Activated naive CD4-positive, alpha-beta T cell treated with anti-CD3 and anti-CD28 coated beads, Interleukin-2, amount 10 ng/mL, durations not matched to agents 7 days and 5 days (primary cell): ENCODE results near the gene ARHGAP42.

Source experiments
- CTCF ChIA-PET: fragments of 350-600 bp; sonication (Branson Sonifier 250); formaldehyde crosslinking; loops from one replicate; lab custom pipeline; 2021; ENCODE audit warnings: antibody characterized with exemption; lab: Charles Lee
- DNase-seq: peaks from one replicate; pipeline ENCODE4 v3.0.0-alpha.2; 2020
- H3K27ac Mint-ChIP-seq: one replicate; pipeline ENCODE4 v1.8.0; 2021; ENCODE audit warnings: mild to moderate bottlenecking, moderate library complexity, mixed read lengths
- H3K27me3 Mint-ChIP-seq: one replicate; pipeline ENCODE4 v1.8.0; 2021; ENCODE audit warnings: mild to moderate bottlenecking, mixed read lengths
- H3K36me3 Mint-ChIP-seq: one replicate; pipeline ENCODE4 v1.8.0; 2021; ENCODE audit warnings: mixed read lengths
- H3K4me1 Mint-ChIP-seq: one replicate; pipeline ENCODE4 v1.8.0; 2021; ENCODE audit warnings: mixed read lengths
- H3K4me3 Mint-ChIP-seq: one replicate; pipeline ENCODE4 v1.8.0; 2021; ENCODE audit warnings: mild to moderate bottlenecking, moderate library complexity, mixed read lengths
- H3K9me3 Mint-ChIP-seq: one replicate; pipeline ENCODE4 v1.8.0; 2021; ENCODE audit warnings: mixed read lengths

Gene ARHGAP42

DNA sequence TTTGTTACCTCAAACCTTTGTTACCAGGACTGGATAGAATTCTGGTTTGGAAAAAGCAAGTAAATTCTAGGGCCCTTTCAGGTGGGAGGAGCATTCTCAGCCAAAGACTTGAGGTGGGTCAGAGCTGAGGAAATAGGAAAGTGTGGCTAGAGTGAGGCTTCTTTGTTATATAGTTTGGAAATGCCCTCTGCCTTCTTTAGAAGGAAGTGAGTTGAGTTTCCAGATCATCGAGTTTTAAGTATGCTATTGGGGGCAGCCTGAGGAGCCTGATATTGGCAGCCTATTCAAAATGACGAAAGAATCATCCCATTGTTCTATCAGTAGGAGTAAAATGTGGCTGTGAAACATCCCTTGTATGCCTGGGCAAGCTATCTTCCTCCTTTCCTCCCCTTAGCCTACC lies 134.1 kb downstream of the ARHGAP42 start:
- Mint-ChIP-seq H3K9me3 (no peaks in the 10 kb centered on the region), H3K4me1 (no peaks in the 10 kb centered on the region), H3K27me3 (no peaks in the 10 kb centered on the region), H3K36me3 (no peaks in the 10 kb centered on the region), H3K4me3 (no peak overlapping the region), H3K27ac (no peak overlapping the region)
- CTCF ChIA-PET: no interaction called here
- DNase-seq: no peak

DNA sequence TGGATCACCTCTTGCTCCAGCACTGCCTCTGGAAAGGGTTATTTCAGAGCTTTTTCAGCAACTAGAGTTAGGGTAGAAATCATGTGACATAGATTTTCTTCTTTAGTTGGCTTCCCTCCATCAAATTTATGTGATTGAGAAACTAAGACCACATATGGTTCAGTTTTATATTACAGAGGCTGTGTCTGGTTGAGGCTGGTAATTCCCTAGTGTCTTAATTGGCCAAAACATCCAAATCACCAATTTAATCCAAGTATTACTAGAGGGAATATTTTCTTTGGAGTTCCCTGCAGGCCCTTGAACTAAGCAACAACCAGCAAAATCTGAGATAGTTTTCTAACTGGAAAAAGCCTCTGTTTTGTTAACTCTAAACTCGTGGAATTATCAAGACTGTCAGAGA lies 136.3 kb downstream of the ARHGAP42 start:
- Mint-ChIP-seq H3K4me3 (no peak overlapping the region), H3K27me3 (no peaks in the 10 kb centered on the region), H3K9me3 (no peaks in the 10 kb centered on the region), H3K27ac (no peak overlapping the region), H3K36me3 (no peaks in the 10 kb centered on the region), H3K4me1 (no peaks in the 10 kb centered on the region)
- CTCF ChIA-PET: no interaction called here
- no peak for DNase-seq

DNA sequence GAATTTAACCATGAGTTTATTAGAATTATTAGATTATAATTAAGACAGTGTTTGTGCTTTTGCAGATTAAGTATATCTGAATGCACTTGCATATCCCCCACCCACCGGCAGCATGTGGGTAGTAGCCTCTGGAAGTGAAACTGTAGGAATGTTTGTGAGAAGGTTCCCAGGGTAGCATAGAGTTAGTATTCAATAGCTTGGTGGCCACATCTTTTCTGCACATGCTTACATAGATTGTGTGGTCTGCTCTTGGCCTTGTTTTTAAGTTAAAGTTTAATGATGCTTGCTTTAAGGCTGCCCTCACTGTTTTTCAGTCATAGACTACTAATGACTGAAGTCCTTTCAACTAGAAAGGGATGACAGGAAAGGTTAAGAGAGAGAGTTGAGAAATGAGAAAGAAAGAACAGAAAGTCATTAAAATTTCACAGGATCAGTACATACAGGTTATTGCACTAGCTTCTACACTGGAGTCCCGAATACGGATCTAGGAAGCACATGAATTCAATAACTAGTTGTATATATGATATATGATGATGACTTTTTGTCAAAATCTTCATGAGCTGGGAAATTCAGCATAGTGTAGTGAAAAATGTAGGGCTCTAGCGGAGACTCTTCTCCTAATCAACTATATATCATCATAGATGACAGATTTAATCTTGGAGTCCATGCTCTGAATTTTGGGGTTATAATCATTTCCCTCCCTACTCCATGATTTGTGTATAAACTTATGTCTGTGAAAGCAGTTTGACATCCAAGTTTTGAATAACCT lies 137.1 kb downstream of the ARHGAP42 start:
- Mint-ChIP-seq H3K9me3 (no peaks in the 10 kb centered on the region), H3K27ac (no peak overlapping the region), H3K4me1 (no peaks in the 10 kb centered on the region), H3K4me3 (no peak overlapping the region), H3K36me3 (no peaks in the 10 kb centered on the region), H3K27me3 (no peaks in the 10 kb centered on the region)
- CTCF ChIA-PET: no interaction called here
- DNase-seq: no peak

DNA sequence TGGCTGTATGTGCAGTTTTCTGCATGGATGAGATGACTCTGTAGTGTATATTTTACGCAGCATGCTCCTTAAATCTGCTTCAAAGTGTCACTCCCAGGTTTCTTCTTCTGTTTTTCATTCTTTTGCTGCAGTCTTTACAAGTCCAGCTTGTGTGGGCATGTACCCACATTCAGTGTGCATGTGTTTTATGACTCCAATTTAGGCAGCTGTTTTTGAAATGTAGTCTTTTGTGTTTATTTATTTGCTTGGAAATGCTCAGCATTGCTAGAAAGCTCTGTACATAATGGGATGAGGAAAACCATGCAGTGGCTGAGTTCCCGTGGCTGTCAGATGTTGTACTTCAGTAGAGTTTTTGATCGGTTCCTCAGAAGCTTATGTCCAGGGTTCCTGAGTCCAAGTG lies 138.5 kb downstream of the ARHGAP42 start:
- H3K4me1 Mint-ChIP-seq: no peaks in the 10 kb centered on the region

DNA sequence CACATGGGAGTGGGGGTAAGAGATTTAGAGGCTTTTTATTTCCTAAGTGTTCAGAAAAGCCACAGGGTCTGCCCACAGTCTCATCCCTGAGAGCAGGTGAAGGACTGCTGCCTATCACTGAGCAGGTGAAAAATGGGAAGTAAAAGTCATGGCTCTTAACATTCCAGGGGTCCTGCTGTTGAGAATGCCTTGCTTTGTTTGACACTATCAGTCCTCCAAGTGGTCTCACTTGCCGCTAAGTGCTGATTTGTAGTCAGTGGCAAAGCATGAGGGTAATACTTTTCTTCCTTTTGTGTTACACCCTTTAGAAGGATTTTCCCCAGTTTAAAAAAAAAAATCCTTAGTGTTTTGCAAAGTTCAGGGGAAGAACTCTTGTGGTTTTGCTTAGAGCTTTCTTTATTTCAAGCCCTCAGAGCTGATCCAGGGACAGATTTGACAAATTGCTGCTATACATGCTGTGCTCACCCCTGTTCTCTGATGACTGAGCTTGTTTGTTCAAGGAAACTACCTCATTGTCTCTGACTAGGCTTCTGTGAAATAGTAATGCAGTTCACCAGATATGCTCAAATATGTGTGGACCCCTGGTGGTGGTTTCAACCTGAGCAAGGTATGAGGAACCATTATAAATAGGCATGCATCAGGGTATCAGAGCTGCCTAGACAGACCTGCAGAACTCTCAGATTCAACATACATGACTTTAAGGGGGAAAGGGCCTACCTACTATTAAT lies 141.0 kb downstream of the ARHGAP42 start:
- Mint-ChIP-seq H3K9me3 (no peaks in the 10 kb centered on the region), H3K27me3 (no peaks in the 10 kb centered on the region), H3K27ac (no peak overlapping the region), H3K4me1 (no peaks in the 10 kb centered on the region), H3K36me3 (no peaks in the 10 kb centered on the region), H3K4me3 (no peak overlapping the region)
- CTCF ChIA-PET: no interaction called here
- DNase-seq: no peak

More for the DNA sequence above, 138.5 kb downstream of the ARHGAP42 start:
- H3K27ac Mint-ChIP-seq: no peak overlapping the region
- H3K4me3 Mint-ChIP-seq: no peak overlapping the region
- no peak for DNase-seq
- H3K36me3 Mint-ChIP-seq: no peaks in the 10 kb centered on the region
- H3K27me3 Mint-ChIP-seq: no peaks in the 10 kb centered on the region
- no peaks in the 10 kb centered on the region for H3K9me3 Mint-ChIP-seq
- CTCF ChIA-PET: no interaction called here

DNA sequence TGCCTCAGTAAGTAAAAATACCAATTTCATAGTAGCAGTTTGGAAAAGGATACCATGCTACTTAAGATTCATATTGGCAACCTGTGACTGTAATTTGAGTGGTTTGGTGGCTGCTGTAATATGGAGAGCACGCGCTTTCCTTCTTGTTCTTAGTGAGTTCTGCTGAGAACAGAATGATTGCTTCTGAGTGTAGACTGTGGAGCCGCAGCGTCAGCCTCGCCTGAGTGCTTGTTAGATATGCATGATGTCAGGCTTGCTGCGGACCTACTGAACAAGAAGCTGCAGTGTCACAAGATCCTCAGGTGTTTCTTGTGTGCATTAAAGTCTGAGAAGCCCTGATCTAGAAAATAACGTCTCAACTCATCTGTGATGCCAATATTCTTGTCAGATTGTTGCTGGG lies 143.2 kb downstream of the ARHGAP42 start:
- no peak for DNase-seq
- no peaks in the 10 kb centered on the region for H3K36me3 Mint-ChIP-seq
- H3K27ac Mint-ChIP-seq: no peak overlapping the region
- no peaks in the 10 kb centered on the region for H3K4me1 Mint-ChIP-seq
- H3K27me3 Mint-ChIP-seq: no peaks in the 10 kb centered on the region
- H3K4me3 Mint-ChIP-seq: no peak overlapping the region
- CTCF ChIA-PET: no interaction called here
- no peaks in the 10 kb centered on the region for H3K9me3 Mint-ChIP-seq

DNA sequence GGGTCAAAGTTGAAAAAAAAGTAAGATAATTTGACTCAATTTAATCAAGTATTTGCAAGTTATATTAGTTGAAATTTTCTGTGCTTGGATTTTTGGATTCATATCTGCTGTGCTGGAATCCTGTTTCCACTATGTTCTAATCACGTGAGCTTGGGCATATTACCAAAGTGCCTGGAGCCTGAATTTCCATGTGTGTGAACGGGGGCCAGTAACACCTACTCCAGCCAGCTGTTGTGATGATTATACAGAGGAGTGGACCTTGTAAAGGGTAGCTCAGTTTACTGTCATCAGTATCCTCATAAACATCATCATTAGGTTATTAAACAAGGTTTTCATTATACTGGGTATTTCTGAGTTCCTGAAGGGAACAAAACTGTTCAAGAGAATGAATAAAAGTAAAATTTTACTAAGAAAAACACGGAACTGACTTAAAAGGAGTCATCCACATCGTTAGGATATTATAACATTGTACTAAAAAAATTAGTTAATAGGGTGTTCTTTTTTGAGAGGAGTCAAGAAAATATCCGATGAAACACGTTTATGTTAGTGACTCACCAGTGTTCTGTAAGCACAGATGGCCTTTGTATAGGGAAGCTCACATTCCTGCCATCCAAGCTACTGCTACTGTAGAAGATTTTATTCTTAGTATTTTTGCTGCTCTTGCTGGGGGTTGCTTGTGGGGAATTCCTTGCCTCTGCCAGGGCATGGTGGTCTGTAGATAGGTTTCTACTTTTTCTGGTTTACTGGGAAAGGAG lies 144.1 kb downstream of the ARHGAP42 start:
- Mint-ChIP-seq H3K4me1 (no peaks in the 10 kb centered on the region), H3K27me3 (no peaks in the 10 kb centered on the region), H3K9me3 (no peaks in the 10 kb centered on the region), H3K27ac (no peak overlapping the region), H3K4me3 (no peak overlapping the region), H3K36me3 (no peaks in the 10 kb centered on the region)
- CTCF ChIA-PET: no interaction called here
- no peak for DNase-seq

DNA sequence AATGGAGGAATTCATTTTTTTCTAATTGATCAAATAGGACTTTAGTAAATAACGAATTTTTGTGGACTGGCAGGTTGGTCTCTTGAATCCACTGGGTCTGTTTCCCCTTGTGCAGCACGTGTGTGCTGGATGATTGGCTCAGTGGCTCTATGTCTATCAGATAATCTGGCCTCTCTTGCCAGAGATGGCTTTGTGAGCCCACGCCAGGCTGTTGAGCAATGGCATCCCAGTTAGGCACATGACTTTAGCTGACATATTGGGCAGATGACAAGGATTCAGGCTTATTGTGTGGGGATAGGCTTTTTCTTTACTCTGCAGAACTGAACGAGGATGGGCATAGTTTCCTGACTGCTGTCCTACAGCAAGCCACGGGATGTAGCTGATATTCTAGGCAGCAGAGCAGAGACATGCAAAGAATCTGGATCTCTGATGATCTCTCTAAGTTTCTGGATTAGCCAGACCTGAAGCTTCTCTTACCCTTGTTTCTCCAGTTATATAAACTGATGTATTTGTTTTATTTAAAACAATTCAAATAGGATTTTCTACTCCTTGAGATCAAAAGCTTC lies 144.9 kb downstream of the ARHGAP42 start:
- H3K4me1 Mint-ChIP-seq: no peaks in the 10 kb centered on the region
- H3K36me3 Mint-ChIP-seq: no peaks in the 10 kb centered on the region
- CTCF ChIA-PET: no interaction called here

DNA sequence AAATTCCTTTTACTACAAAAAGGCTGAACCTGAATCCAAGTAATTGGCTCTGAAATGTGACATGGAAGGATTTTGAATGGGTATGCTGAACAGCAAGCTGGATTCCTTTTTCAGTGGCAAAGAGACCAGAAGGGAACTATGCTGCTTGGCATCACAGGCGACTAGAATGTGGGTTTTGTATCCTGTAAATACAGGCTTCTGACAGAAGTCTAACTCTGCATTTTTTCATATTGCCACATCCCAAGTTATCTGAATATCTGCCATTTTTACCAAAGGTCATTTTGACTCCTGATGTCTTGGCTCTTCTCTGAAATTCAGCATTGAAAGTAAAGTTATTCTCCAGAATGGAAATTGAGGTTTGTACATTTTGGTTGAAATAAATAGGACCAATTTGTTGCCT lies 145.7 kb downstream of the ARHGAP42 start:
- DNase-seq: no peak
- CTCF ChIA-PET: no interaction called here
- no peaks in the 10 kb centered on the region for H3K9me3 Mint-ChIP-seq

More for the DNA sequence above, 144.9 kb downstream of the ARHGAP42 start:
- no peak for DNase-seq
- no peaks in the 10 kb centered on the region for H3K9me3 Mint-ChIP-seq
- no peak overlapping the region for H3K4me3 Mint-ChIP-seq
- no peaks in the 10 kb centered on the region for H3K27me3 Mint-ChIP-seq
- H3K27ac Mint-ChIP-seq: no peak overlapping the region

DNA sequence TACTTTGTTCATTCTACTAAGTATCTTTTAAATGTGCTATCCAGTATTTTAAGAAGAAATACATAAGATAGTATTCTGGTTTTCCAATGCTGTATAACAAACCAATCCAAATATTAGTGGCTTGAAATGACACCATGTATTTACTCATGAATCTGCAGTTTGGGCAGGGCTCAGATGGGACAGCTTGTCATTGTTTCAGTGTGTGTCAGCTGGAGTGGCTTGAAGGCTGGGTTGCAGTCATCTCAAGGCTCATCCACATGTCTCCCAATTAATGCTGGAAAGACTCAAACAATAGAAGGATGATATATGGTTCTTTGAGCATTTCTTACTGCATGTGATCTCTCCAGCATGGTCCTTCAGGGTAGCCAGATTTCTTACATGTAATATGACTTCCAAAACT lies 146.2 kb downstream of the ARHGAP42 start:
- Mint-ChIP-seq H3K27ac (no peak overlapping the region), H3K9me3 (no peaks in the 10 kb centered on the region), H3K4me1 (no peaks in the 10 kb centered on the region), H3K27me3 (no peaks in the 10 kb centered on the region), H3K4me3 (no peak overlapping the region), H3K36me3 (no peaks in the 10 kb centered on the region)
- CTCF ChIA-PET: no interaction called here
- DNase-seq: no peak

More for the DNA sequence above, 145.7 kb downstream of the ARHGAP42 start:
- Mint-ChIP-seq H3K36me3 (no peaks in the 10 kb centered on the region), H3K27me3 (no peaks in the 10 kb centered on the region), H3K4me3 (no peak overlapping the region), H3K27ac (no peak overlapping the region), H3K4me1 (no peaks in the 10 kb centered on the region)

DNA sequence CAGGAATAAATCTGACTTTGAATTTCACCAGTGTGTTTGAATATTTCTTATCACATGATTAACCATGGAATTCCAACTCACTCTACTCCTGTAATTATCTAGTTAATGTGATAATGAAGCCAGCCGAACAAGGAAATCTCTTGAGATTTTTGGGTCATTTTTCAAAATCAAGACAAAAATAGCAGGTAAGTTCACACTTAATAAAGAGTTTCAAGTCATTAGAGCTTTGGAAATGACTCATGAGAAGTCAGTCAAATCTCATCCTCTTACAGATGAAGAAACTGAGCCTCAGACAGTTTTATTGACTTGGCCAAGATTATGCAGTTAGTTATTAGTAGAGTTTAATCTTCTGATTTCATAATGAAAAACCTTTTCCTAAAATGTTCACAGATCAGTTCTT lies 148.8 kb downstream of the ARHGAP42 start:
- CTCF ChIA-PET: no interaction called here
- DNase-seq: no peak
- Mint-ChIP-seq H3K9me3 (no peaks in the 10 kb centered on the region), H3K4me1 (no peaks in the 10 kb centered on the region), H3K36me3 (no peaks in the 10 kb centered on the region), H3K27ac (no peak overlapping the region), H3K27me3 (no peaks in the 10 kb centered on the region), H3K4me3 (no peak overlapping the region)

DNA sequence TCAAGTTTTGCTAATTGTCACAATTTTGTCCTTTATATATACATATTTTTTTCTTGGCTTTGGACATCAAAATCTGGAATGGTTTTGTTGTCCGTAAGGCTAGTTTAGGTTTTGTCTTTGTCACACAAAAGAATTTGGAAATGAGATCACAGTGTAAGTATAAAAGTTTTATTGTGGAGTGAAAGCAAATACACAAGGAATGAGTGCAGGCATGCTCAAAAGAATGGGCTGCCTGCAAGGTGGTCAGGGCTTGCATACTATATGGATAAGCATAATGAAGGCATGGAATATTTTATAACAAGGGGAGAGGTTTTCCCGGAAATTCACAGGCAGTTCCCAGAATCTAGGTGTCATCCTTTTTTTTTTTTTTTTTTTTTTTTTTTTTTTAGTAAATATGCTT lies 150.2 kb downstream of the ARHGAP42 start:
- Mint-ChIP-seq H3K27ac (no peak overlapping the region), H3K4me3 (no peak overlapping the region), H3K4me1 (no peaks in the 10 kb centered on the region), H3K9me3 (peaks cover 3% of the 10 kb centered on the region), H3K27me3 (no peaks in the 10 kb centered on the region), H3K36me3 (no peaks in the 10 kb centered on the region)
- no peak for DNase-seq
- CTCF ChIA-PET: no interaction called here

DNA sequence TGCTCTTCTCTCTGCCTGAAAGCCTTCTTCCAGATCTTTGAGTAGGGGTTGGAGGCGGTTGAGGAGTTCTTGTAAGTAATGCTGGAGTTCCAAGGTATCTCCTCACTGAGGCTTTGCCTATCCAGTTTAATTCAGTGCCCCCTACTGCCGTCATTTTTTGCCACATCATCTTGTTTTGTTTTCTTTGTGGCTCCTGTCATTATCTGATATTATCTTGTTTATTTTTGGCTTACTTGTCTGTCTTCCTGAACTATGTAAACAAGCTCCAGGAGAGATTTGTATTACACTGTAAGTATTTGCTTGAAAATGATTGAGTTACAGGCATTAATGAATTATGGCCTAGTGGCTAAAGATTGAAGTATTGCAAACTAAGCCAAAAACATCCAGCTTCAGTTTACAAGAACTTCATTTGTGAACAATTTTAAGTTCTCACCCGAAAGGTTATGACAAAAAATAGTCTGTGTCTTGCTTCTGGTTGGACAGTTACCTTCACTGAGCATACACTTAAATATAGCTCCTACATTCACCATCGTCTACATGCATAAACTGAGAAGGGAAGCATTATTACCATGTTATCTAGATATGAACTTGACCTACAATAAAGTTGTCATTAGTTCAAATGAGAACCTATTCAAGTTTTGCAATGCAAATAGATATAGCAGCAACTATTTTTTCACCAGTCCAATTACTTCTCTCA lies 154.8 kb downstream of the ARHGAP42 start:
- H3K36me3 Mint-ChIP-seq: no peaks in the 10 kb centered on the region
- no peak for DNase-seq
- no peak overlapping the region for H3K27ac Mint-ChIP-seq
- H3K4me1 Mint-ChIP-seq: no peaks in the 10 kb centered on the region
- H3K9me3 Mint-ChIP-seq: peaks cover 3% of the 10 kb centered on the region
- CTCF ChIA-PET: no interaction called here
- no peak overlapping the region for H3K4me3 Mint-ChIP-seq
- H3K27me3 Mint-ChIP-seq: no peaks in the 10 kb centered on the region

DNA sequence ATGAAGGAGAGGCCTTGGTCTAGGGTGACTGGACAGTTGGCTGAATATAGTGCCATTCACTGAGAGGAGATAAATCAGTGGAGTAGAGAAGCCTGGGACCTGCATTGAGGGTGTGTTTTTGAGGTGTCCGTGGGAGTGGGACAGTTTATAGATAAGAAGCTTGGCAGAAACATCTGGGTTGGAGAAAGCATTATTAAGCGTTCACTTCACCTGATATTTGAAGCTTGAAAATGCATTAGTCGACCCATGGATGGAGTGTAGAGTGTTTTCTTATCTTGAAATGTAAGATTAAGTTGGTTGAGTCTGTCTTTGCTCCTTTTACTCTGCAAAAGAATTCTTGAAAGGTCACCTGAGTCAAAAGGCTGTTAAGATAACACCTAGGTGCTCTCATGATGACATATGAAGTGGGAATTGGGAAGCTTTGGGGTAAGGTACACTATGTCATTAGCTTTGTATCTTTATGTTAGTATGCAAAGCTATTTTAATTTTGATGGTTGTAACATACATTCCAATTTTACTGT lies 160.7 kb downstream of the ARHGAP42 start:
- H3K4me1 Mint-ChIP-seq: no peaks in the 10 kb centered on the region
- H3K9me3 Mint-ChIP-seq: no peaks in the 10 kb centered on the region
- no peak for DNase-seq
- no peaks in the 10 kb centered on the region for H3K27me3 Mint-ChIP-seq
- CTCF ChIA-PET: no interaction called here
- no peak overlapping the region for H3K4me3 Mint-ChIP-seq
- no peak overlapping the region for H3K27ac Mint-ChIP-seq
- H3K36me3 Mint-ChIP-seq: no peaks in the 10 kb centered on the region
